Non-pigmented ciliary epithelial cell (primary cell): ENCODE results near the gene CTSO.
"Not testable (repeated sequence)": the region's sequence is repeated elsewhere in the genome, so short reads cannot be mapped to it uniquely, and the experiment has no call there.

Experiments
- DNase-seq: peaks from one replicate; pipeline ENCODE4 v3.0.0-alpha.2; 2010; ENCODE audit warnings: low read depth

Gene CTSO

GRCh38 chr4:155954939-155955338, 1.3 kb upstream of the CTSO start:
- no peak for DNase-seq

GRCh38 chr4:155954118-155954685, 536 bp upstream of the CTSO start:
- DNase-seq, result no peak

GRCh38 chr4:155952501-155952901, 1.2 kb downstream of the CTSO start:
- no peak for DNase-seq

DNA sequence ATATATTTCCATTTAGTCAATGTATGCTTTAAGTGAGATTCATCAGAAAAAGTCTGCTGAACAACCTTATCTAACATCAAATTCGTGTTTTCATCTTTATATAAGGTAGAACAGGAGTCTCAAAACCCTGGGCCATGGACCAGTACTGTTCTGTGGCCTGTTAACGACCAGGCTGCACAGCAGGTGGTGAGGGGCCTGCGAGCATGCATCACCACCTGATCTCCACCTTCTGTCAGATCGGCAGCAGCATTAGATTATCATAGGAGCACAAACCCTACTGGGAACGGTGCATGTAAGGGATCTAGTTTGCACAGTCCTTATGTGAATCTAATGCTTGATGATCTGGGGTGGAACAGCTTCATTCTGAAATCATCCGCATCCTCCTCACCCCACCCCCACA, 3.2 kb downstream of the CTSO start:
- DNase-seq, result no peak

DNA sequence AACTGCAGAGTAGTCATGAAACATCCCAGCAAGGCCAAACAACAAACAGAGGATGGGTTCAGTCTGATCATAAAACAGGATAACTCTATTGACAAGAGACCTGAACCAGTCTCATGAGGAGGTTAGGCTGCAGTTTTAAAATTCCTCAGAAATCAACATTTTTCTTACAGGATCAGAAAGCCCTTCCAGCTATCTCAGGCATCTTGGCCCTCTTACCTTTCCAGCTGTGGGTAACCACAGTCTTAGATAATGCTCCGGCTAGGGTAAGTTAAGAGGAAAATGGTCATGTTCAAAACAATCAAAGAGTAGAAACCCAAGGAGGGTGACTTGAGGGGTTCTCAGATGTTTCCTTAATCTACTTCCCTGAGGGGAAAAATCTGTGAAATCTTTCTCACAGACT, 5.1 kb downstream of the CTSO start:
- DNase-seq, result no peak

GRCh38 chr4:155946486-155946885, 7.2 kb downstream of the CTSO start:
- no peak for DNase-seq

DNA sequence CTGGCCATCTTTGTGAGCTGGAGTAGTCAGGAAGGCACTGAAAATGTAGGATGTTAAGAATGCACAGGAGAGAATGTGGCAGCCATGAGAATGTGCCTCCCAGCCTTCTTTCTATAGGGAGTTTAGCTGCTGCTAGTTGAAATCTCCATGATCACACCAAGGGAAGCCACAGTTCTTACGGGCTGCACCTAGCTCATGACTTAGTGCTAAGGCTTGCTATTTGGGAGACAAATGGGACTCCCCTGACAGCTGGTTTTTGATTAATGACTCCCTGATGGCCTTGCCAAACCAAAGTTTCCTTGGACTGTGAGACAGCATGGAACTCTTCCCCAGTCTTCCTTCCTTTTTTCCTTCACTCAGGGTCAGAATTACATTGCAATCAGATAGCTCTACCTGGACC, 9.2 kb downstream of the CTSO start:
- no peak for DNase-seq

DNA sequence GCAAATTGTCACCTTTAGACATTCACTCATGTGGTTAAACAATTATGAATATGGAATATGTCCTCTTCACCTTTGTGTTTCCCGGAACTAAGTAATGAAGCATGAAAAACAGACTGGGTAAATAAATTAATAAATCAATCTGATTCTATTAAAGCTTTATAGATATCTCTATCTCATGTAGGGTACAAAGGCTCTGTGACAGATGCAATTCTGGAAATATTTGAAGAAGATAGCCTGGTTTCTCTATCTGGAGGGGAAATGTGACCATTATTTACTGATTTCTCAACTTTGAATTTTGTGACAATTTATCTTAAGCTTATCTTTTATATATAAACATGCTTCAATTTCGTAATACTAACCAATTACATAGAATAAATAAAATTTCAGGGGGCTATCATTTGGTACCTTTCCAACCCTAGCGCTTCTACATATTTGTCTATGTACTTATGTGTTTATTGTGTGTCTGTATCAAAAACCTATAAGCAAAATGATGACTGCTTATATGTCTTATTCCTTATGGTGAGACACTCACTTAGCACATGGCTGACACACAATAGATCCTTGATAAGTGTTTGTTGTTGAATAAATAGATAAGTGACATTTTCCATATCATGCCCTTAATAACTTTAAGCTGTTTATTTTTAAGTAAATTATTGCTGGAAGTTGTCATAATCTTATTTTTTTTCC, 9.9 kb downstream of the CTSO start:
- DNase-seq, result no peak

GRCh38 chr4:155941820-155942219, 11.8 kb downstream of the CTSO start:
- no peak for DNase-seq

DNA sequence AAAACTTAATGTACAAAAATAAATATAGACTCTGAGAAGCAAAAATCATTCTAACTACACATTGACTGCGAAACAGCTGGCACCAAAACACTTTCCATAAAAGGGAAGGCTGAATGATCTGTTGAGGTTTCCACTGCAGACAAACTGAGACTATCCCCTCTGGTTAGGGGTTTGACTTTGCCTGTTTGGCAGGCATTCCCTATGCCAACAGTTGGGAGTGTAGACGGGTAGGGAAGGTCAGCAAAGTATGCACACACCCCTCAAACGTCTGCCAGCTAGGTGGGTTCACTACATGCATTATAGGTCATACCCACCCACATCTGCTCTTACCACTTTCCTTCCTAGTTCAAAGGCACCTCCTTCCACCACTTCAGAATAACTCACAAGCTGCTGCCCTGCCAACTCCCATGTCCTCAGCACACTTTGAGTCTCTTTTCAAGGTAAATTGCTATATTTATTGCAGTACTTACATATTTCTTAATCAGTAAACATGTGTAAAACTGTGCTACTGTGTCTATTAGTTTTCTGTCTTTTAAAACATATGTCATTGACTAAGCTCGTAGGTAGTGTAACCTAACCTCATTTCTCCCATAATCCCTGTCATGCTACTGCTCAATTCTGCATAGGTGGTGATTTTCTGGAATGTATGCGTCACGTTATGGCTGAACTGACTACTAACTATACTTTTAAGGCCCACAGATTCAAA, 12.4 kb downstream of the CTSO start:
- DNase-seq, result no peak

DNA sequence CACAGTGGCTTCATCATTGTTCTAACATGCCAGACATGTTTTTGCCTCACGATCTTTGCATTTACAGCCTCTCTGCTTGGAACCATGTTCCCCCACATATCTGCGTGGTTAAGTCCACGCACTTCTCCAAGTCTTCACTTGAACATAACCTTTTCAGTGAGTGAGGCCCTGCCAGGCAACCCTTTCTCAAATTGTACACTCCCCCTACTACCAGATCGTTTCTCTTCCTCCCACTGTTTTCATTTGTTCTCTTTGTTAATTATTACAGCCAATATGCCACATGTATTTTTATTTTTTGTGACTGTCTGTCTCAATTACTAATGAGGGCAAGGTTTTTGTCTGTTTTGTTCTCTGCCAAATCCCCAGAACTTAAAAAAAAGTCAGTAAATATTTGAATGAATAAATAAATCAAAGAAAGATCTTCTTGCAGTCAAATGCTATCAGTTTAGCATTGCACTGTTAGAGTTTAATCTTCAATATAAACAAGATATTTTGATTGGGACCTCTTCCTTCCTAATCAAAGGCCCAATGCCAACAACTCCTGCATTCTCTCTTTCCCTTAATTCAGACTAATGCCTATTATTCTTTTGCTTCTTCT, 18.2 kb downstream of the CTSO start:
- no peak for DNase-seq

- not testable (repeated sequence) for DNase-seq
Observed at GRCh38 chr4:155934634-155935033, 19.0 kb downstream of the CTSO start.

DNA sequence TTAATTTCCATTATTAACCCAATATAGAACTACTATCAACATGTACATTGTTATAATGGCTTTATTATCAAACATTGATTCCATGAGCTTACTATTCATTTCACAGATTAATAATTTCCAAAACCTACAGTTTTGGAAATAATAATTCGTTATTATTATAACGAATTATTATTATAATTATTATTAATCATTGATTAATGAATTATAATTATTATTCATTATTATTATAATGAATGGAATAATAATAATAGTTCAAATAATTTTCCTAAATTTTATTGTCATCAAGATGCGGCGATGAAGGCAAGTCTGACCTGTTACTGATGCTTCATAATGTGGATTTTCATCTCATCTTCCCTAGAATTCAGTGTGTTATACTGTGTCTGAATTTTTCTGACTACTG, 22.0 kb downstream of the CTSO start:
- no peak for DNase-seq

DNA sequence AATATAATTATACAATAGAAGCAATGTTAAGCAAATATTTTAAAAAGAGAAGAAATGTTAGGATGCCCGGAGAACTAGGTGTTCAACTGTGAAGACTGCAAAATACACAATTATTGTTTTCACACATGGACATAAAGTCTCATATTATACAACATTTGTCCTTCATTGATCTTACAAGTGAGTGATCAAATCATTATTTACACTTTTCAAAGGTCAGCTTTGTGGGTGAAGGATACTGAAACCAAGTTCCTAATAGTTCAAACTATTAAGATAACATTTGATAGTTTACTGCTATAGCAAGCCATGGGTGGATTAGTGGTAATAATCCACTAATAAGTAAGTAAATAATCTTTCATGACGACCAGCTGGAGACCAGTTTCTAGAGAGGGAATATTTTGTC, 23.3 kb downstream of the CTSO start:
- no peak for DNase-seq

DNA sequence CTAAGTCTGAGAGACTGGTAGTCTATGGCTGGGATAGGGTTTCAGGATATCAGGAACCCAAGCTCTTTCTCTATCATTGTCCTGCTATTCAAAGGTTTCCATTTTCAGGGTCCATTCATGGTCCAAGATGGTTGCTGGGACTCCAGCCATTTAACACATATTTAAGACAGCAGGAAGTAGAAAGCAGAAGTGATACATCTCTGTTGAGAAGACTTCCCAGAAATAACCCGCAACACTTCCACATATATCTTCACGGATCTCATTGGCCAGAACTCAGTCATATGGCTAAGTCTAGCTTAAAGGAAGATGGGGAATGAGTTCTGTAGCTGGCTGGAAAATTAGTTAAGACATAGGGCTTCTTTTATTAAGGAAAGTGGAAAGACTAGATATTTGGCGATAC, 23.8 kb downstream of the CTSO start:
- DNase-seq, result no peak

DNA sequence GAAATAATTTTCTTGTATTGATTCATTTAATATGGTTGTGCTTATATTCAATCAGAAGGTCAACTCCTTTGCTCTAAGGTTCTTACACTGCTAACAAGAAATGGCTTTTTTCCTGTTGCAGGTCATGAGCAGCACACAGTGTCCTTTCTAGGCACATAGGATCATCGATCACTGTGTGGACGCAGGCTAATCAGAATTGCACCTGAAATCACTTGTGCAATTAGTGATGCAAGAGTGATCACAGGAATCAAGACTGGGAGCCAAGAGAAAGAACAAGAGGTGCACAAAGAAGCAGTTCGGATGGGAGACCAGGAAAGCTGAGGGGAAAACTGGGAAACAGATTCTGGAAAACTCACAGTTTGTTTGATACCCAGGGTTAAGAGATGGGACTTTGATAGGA, 29.0 kb downstream of the CTSO start:
- DNase-seq, result no peak

DNA sequence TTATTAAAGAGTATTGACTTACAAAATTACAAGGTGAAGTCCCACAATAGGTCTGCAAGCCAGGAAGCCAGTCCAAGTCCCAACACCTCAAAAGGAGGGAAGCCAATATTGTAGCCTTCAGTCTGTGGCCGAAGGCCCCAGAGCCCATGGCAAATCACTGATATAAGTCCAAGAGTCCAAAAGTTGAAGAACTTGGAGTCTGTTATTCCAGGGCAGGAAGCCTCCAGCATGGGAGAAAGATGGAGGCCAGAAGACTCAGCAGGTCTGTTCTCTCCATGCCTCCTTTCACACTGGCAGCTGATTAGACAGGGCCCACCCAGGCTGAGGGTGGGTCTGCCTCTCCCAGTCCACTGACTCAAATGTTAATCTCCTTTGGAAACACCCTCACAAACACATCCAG, 32.1 kb downstream of the CTSO start:
- no peak for DNase-seq

- DNase-seq, result no peak
Observed at GRCh38 chr4:155914782-155915181, 38.9 kb downstream of the CTSO start.

DNA sequence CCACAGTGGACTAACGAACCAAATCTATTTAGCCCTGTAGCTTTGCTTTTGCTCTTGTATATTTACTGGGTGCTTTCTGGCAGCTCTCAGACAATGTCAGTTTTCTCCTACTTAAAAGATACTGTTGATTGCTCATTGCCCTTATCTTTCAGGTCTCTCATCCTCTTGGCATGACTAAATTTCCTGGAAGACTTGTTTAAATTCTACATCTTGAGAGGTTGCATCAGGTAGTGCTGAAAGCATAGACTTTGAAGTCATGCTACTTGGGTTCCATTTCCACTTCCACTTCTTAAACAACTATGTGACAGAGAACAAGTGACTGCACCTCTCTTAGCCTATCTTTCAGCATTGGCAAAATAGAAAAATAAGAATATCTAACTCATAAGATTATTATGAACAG, 41.8 kb downstream of the CTSO start:
- DNase-seq, result no peak

- DNase-seq, result no peak
Observed at GRCh38 chr4:155909615-155910226, 43.9 kb downstream of the CTSO start.

DNA sequence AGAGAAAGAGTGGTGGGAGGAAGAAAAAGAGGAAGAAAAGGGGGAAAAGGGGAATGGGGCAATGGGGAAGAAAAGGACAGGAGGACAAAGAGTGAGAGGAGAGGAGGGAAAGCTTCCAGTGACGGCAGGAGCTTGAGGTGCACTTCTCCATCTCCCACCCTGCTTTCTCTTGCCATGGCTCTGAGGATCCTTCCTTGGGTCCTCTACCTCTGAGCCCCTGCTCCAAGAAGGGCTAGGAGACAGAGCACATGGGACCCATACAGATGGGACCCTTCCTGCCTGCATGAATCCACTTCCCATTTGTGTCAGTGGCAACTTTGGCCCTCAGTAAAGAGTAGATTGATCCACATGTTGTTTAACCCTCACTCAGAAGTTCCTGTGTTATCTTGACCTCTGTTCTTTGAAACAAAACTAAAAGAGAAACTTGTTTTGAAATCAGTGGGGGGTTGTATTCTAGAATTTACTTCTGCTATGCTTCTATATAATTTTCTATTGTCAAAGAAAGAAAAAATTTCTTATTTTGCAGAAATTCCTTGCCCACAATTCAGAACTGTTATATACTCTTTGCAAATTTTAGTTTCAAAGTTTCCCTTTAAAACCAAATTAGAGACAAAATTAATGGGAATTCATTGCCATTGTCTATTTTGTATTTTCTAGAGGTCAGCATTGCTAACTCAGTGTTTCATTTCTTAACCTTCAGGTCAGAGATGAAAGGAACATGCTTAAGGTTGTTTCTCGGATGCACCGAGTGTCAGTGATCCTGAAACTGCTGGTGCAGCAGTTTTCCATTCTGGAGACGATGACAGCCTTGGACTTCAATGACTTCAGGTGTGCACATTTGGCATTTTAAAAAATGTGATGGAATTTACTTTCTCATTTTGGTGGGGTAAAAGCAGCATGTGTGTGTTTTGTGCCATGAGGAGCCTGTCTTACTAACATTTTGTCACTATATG, 45.2 kb downstream of the CTSO start:
- DNase-seq, result no peak

DNA sequence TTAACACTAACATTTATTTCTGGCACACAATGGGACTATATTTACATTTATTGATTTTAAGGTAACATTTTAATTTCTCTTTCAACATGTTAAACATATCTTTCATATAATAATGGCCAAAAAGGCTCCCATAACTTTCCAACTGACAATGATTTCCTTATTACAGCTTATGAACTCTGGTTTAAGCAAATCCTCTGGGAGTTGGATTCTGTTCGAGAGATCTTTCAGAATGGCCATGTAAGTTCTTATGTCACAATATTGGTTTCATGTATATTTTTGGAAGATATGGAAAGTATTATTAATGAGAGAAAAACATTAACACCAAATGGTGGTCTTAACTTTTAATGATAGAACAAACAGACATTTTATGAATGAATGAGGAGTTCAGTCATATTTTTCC, 46.1 kb downstream of the CTSO start:
- no peak for DNase-seq
